AG04449 (cell line): ENCODE measurements around the gene PRKCH.
A peak's percentile ranks its signal among the peaks of the same experiment; 100 is the strongest.

Experiments
- CTCF ChIA-PET: fragments of 350-600 bp; formaldehyde crosslinking; extraction: SDS; loops from one replicate; lab custom pipeline; 2021; ENCODE audit warnings: antibody characterized with exemption; lab: Yijun Ruan, JAX
- POLR2A ChIA-PET: fragments of 400-600, 350-600 bp; formaldehyde crosslinking; extraction: SDS; loops from one replicate; lab custom pipeline; 2020; ENCODE audit warnings: antibody characterized with exemption, inconsistent platforms; lab: Yijun Ruan, JAX
- DNase-seq: peaks from one replicate; pipeline ENCODE4 v3.0.0-alpha.2; 2010; ENCODE audit warnings: low read depth, low spot score
- H3K4me3 ChIP-seq: 2 replicates; pipeline ENCODE4 v1.5.1; 2011; ENCODE audit warnings: low read depth, mild to moderate bottlenecking, control low read depth, low read length
- CTCF ChIP-seq: IDR thresholded peaks from one replicate; pipeline ENCODE4 v1.5.1; 2011; ENCODE audit warnings: mild to moderate bottlenecking, moderate library complexity, low read length, control low read depth, inconsistent platforms; ENCODE audit not compliant: insufficient read depth; ENCODE audit errors: missing control alignments

The PRKCH gene

GRCh38 chr14:61469781-61470180, 148.4 kb downstream of the PRKCH start:
- H3K4me3 ChIP-seq = no peak overlapping the region
- no peak for TF ChIP-seq CTCF
- POLR2A ChIA-PET = no interaction called here
- DNase-seq = no peak
- CTCF ChIA-PET = interaction anchor here (0.7 to 8.5 kb wide), 19 partner anchors 7 to 657 kb away, joined by 3 to 108 read pairs (median 4); no protein-coding TSS in a partner anchor

DNA sequence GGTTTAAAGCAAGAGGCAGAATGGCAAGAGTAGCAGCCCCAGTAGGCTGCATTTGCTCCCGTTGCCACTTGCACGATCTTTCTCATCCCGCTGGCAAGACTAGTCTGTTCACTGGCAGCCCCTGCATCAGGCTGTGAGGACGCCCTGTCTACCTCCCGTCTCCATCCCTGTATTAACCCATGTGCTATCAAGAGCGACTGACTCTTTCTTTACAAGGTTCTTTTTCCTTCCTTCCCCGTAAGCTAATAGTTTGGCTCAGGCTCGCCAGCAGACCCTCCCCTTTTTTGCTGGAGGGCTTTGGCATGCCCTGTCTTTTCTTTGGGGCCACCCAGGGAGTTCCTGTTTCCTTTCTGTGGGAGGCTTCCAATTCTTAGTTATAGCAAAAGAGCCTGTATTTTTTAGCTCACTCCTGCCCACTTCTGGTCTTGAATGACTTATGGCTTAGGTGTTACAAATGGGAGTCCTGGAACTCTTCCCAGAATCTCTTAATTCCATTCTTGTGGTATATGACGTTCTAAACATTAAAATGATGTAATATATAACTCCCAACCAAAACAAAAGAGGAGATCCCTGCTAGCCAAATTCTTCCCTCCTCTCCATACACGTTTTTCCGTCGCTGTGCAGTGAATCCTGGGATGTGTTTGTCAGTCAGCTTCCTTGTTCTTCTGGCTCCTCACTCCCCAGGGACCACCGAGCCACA, 149.0 kb downstream of the PRKCH start:
- CTCF ChIA-PET = interaction anchor here (0.7 to 8.5 kb wide), 24 partner anchors 8 to 656 kb away, joined by 3 to 108 read pairs (median 4); partner anchors contain the start of gene SNAPC1
- peak; percentile 90 for DNase-seq
- peak; percentile 12 for TF ChIP-seq CTCF
- no peak overlapping the region for H3K4me3 ChIP-seq
- POLR2A ChIA-PET = interaction anchor here (0.6 to 0.9 kb wide), 4 partner anchors 57 to 92 kb away, joined by 3 to 5 read pairs (median 3); no protein-coding TSS in a partner anchor

DNA sequence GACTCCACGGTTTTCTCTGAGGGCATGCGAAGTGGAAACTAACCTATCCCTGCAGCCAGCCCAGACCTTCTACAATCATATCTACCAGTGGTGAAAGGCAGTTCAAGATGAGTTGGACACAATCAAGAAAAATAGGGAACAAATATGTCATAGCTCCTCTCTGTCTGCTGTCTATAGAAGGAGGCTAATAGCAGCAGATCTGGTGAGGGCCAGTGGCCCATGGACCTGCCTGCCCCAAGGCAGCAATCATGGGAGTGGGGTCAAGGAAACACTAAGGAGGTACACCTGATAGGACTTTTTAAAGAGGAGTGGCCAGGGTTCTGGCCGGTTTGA, 149.5 kb downstream of the PRKCH start:
- no peak overlapping the region for H3K4me3 ChIP-seq
- DNase-seq = no peak
- ChIA-PET POLR2A (interaction anchor here (0.6 to 0.9 kb wide), 4 partner anchors 56 to 92 kb away, joined by 3 to 5 read pairs (median 3); no protein-coding TSS in a partner anchor), CTCF (interaction anchor here (0.8 to 8.5 kb wide), 22 partner anchors 8 to 366 kb away, joined by 3 to 108 read pairs (median 4); partner anchors contain the start of gene SNAPC1)
- TF ChIP-seq CTCF = no peak

- DNase-seq = no peak
- no peak for TF ChIP-seq CTCF
- peak overlapping the region; percentile 61 for H3K4me3 ChIP-seq
- POLR2A ChIA-PET = interaction anchor here (0.9 to 1.3 kb wide), 6 partner anchors 76 to 290 kb away, joined by 3 to 9 read pairs (median 4); partner anchors contain the start of genes HIF1A and SNAPC1
- CTCF ChIA-PET = interaction anchor here (0.8 to 8.5 kb wide), 17 partner anchors 9 to 366 kb away, joined by 3 to 108 read pairs (median 4); partner anchors contain the start of gene SNAPC1
Measured at GRCh38 chr14:61471297-61472005, 150.1 kb downstream of the PRKCH start.

GRCh38 chr14:61472011-61472672, 150.8 kb downstream of the PRKCH start:
- CTCF ChIA-PET = interaction anchor here (1.1 to 8.5 kb wide), 9 partner anchors 11 to 286 kb away, joined by 3 to 108 read pairs (median 4); no protein-coding TSS in a partner anchor
- TF ChIP-seq CTCF = no peak
- peak overlapping the region; percentile 61 for H3K4me3 ChIP-seq
- POLR2A ChIA-PET = interaction anchor here (0.6 to 1.3 kb wide), 6 partner anchors 82 to 290 kb away, joined by 3 to 9 read pairs (median 4); partner anchors contain the start of genes HIF1A and SNAPC1
- DNase-seq = peak; percentile 99
